NB4 (cell line): ENCODE data around the gene CHPF.
A peak's percentile ranks its signal among the peaks of the same experiment; 100 is the strongest.

ENCODE experiments used
- DNase-seq: peaks from one replicate; pipeline ENCODE4 v3.0.0; 2010; ENCODE audit warnings: low read depth
- H3K4me3 ChIP-seq: one replicate; pipeline ENCODE4 v1.5.1; 2011; ENCODE audit warnings: mild to moderate bottlenecking, low read depth, low read length, moderate library complexity
- MAX ChIP-seq: IDR thresholded peaks from 2 replicates; pipeline ENCODE4 v1.6.1; 2011; ENCODE audit warnings: low read depth, low read length
- MYC ChIP-seq: IDR thresholded peaks from 2 replicates; pipeline ENCODE4 v1.6.1; 2011; ENCODE audit warnings: low read depth, low read length
- POLR2A ChIP-seq: IDR thresholded peaks from 2 replicates; pipeline ENCODE4 v1.6.1; 2011; ENCODE audit warnings: mild to moderate bottlenecking; ENCODE audit not compliant: insufficient read length; ENCODE audit errors: extremely low read depth
- TF ChIP-seq, protein P1 (sequence below): IDR thresholded peaks from one replicate; pipeline ENCODE4 v1.5.1; 2012; ENCODE audit warnings: low read depth, low read length

The CHPF gene

DNA sequence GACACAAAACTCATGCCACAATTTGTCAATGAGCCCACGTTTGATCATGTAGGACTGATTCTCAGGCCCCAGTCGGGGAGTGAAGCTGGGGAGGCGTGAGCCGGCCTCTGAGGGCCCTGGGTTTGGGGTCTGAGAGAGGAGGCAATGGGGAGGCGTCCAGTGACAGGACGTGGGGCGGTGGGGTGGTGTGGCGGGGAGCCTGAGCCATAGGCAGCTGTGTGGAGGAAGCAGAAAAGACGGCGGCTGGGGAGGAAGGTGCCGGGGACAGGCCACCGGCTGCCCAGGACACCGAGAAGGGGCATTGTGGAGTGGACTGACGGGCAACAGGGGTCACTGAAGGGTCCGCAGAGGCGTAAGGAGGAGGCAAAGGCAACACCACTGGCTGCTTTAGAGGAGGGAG is 7.2 kb downstream of the CHPF start:
- no peak overlapping the region for H3K4me3 ChIP-seq
- DNase-seq, result no peak
- TF ChIP-seq MYC (no peak), POLR2A (no peak), MAX (no peak)
- TF ChIP-seq, protein P1, sequence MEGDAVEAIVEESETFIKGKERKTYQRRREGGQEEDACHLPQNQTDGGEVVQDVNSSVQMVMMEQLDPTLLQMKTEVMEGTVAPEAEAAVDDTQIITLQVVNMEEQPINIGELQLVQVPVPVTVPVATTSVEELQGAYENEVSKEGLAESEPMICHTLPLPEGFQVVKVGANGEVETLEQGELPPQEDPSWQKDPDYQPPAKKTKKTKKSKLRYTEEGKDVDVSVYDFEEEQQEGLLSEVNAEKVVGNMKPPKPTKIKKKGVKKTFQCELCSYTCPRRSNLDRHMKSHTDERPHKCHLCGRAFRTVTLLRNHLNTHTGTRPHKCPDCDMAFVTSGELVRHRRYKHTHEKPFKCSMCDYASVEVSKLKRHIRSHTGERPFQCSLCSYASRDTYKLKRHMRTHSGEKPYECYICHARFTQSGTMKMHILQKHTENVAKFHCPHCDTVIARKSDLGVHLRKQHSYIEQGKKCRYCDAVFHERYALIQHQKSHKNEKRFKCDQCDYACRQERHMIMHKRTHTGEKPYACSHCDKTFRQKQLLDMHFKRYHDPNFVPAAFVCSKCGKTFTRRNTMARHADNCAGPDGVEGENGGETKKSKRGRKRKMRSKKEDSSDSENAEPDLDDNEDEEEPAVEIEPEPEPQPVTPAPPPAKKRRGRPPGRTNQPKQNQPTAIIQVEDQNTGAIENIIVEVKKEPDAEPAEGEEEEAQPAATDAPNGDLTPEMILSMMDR, result no peak

DNA sequence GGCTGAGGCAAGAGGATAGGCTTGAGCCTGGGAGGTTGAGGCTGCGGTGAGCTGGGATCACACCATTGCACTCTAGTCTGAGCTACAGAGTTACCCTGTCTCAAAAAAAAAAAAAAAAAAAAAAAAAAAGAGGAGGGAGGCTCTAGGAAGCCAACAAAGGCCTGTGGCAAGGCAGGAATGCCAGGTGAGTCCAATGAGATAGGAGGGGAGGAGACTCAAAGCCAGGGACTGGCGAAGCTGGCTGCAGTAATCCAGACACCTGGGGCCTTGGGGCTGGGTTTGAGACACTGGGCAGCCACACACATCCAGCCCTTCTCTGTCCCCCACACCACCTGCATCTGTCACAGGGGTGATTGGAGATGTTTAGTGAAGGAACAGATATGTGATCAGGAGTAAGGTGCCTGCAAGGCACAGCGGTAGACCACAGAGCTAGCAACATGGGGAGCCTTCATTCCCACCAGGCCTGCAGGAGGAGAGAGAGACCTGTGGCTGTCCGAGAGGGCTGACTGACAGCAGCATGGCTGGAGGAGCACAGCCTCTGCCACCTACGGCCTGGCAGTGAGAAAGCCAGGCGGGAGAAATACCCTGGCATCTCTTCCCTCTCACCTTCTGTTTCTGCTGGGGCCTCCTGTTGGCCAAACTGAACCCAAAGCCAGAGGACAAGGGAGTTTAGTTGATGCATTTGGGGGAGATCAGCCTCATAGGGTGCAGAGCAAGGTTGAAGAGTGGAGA is 9.5 kb downstream of the CHPF start:
- TF ChIP-seq MAX (no peak), POLR2A (no peak)
- no peak for DNase-seq
- no peak overlapping the region for H3K4me3 ChIP-seq

DNA sequence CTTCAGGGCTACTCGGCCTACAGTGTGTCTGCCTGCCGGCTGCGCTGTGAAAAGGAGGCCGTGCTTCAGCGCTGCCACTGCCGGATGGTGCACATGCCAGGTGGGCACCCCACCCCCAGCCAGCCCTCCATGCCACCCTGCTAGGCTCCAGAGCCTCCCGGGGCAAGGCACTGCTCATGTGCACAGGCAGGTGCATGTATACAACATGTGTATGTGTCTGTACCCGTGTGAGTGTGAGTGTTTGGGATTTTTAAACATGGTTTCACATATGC is 11.3 kb downstream of the CHPF start:
- H3K4me3 ChIP-seq, result no peak overlapping the region
- TF ChIP-seq POLR2A (no peak), MYC (no peak), MAX (no peak)
- TF ChIP-seq, protein P1, result no peak
- no peak for DNase-seq

- H3K4me3 ChIP-seq, result no peak overlapping the region
- no peak for DNase-seq
- no peak for TF ChIP-seq POLR2A
- no peak for TF ChIP-seq MAX
- TF ChIP-seq MYC, result no peak
Observed at GRCh38 chr2:219531639-219532377, 11.8 kb downstream of the CHPF start.

DNA sequence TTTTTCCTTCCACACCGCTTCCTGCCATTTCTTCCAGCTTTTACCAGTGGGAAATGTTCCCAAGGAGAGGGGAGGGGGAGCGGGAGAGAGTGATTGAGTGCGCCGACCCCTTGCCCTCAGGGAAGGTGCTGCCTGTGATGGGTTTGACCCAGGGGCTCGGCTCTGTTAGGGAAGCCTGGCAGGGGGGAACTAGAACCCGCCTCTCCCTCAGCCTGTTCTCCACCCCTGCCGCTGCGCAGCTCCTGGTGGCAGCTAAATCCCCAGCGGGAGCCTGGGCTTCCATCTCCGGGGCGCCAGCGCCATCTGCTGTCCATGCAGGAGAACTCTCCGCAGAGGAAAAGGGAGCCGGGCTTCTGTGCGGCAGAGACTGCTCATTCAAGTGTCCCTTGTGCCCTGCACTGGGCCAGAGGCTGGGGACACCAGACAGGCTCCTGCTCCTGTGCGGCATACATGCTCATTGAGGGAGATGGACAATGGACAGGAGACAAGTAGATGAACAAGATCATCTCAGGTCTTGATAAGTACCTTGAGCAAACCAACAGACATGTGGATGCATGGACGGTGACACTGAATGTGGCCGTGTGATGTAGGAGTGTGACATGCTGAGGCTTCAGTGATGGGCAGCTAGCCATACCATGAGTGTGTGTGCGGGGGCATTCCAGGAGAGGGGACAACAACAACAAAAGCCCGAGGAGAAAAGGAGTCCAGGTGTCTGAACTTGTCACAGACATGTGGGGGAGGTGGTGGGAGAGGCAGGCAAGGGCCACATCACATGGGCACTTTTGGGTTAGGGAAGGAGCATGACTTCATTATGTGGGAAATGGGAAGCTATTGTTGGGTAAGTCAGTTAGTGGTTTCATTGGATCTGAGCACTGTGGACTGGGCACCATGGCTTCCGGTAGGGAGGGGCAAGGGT is 13.3 kb downstream of the CHPF start:
- DNase-seq, result peak; percentile 90
- TF ChIP-seq, protein P1, result peak; percentile 96
- no peak for TF ChIP-seq MYC
- H3K4me3 ChIP-seq, result no peak overlapping the region

DNA sequence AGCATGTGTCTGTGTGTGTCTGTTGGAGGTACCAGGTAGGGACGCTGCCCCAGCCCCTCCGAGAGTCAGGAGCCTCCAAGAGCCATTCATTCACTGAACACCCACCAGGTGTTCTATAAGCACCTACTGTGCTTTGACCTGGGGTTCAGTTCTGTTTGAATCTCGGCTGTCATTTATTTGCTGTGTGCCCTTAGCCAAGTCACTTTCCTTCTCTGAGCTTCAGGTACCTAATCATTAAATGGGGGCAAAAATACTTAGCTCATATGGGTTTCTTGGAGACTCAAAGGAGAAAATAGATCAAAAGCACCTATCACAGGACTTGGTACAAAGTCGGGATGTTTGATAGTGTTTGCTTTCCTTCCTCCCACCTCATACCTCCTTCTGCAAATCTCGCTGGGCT is 16.1 kb downstream of the CHPF start:
- DNase-seq, result no peak
- TF ChIP-seq MYC (no peak), POLR2A (no peak), MAX (no peak)
- TF ChIP-seq, protein P1, result no peak
- H3K4me3 ChIP-seq, result no peak overlapping the region
